ENCODE data around the gene NOL11.
"Not testable (repeated sequence)": the region's sequence is repeated elsewhere in the genome, so short reads cannot be mapped to it uniquely, and the experiment has no call there.

Gene NOL11

GRCh38 chr17:67756766-67757165, 39.0 kb downstream of the NOL11 start:
- not testable (repeated sequence) for DNase-seq

GRCh38 chr17:67759355-67760171, 41.8 kb downstream of the NOL11 start:
- DNase-seq = peak; percentile 41

GRCh38 chr17:67765623-67766022, 47.9 kb downstream of the NOL11 start:
- DNase-seq = no peak

- DNase-seq = no peak
Observed at GRCh38 chr17:67769231-67769630, 51.5 kb downstream of the NOL11 start.

GRCh38 chr17:67770539-67770938, 52.8 kb downstream of the NOL11 start:
- no peak for DNase-seq

GRCh38 chr17:67772679-67773078, 54.9 kb downstream of the NOL11 start:
- no peak for DNase-seq

- peak; percentile 18 for DNase-seq
Observed at GRCh38 chr17:67773246-67773645, 55.5 kb downstream of the NOL11 start.

GRCh38 chr17:67779098-67779672, 61.4 kb downstream of the NOL11 start:
- DNase-seq = peak; percentile 55

- no peak for DNase-seq
Observed at GRCh38 chr17:67784364-67785121, 66.8 kb downstream of the NOL11 start.

- no peak for DNase-seq
Observed at GRCh38 chr17:67785122-67785477, 67.4 kb downstream of the NOL11 start.

- DNase-seq = no peak
Observed at GRCh38 chr17:67785504-67785903, 67.8 kb downstream of the NOL11 start.

Measured in fibroblast of skin of right biceps (primary cell).